Measurements from ENCODE around the gene PNLIP. TPM values are rescaled to one million over a fixed set of nuclear protein-coding genes. Genes with fewer than 3 reads are reported as not detected.

Gene PNLIP
- polyA plus RNA-seq, 2 of the 4 experiments (the other 2 are of a cell fraction): not detected

Small RNA genes lying within 50 kb of the gene (small RNA-seq; reads per million reads assigned to genes)
- 0 reads per million in 6 experiments for gene RNU6-1090P

Other genes with a start within 250 kb of the PNLIP start
- not detected in 2 replicates for gene CCDC172, start 221.5 kb upstream of the PNLIP start, polyA plus RNA-seq (2011; rRNA removed)
- gene CCDC172, start 221.5 kb upstream of the PNLIP start, polyA plus RNA-seq (2017; fragmentation: RNase III; extraction: RNeasy Plus Mini Kit Qiagen cat#74134 plus additional on column Dnase treatment): not detected in 3 replicates
- gene PNLIPRP3, start 118.1 kb upstream of the PNLIP start, polyA plus RNA-seq (2011; rRNA removed): not detected in 2 replicates
- gene PNLIPRP3, start 118.1 kb upstream of the PNLIP start, polyA plus RNA-seq (2017; fragmentation: RNase III; extraction: RNeasy Plus Mini Kit Qiagen cat#74134 plus additional on column Dnase treatment): not detected in 3 replicates
- gene PNLIPRP1, start 45.0 kb downstream of the PNLIP start, polyA plus RNA-seq (2011; rRNA removed): not detected in 2 replicates
- gene PNLIPRP1, start 45.0 kb downstream of the PNLIP start, polyA plus RNA-seq (2017; fragmentation: RNase III; extraction: RNeasy Plus Mini Kit Qiagen cat#74134 plus additional on column Dnase treatment): not detected in 3 replicates
- not detected in 2 replicates for gene PNLIPRP2, start 75.0 kb downstream of the PNLIP start, polyA plus RNA-seq (2011; rRNA removed)
- 0.09 to 0.10 TPM in 2 of 3 replicates, not detected in the other for gene PNLIPRP2, start 75.0 kb downstream of the PNLIP start, polyA plus RNA-seq (2017; fragmentation: RNase III; extraction: RNeasy Plus Mini Kit Qiagen cat#74134 plus additional on column Dnase treatment)
- gene HSPA12A, start 196.6 kb downstream of the PNLIP start, polyA plus RNA-seq (2011; rRNA removed): 17.0 and 17.4 TPM in 2 replicates
- 16.7 to 17.8 TPM (median 16.9 TPM) in 3 replicates for gene HSPA12A, start 196.6 kb downstream of the PNLIP start, polyA plus RNA-seq (2017; fragmentation: RNase III; extraction: RNeasy Plus Mini Kit Qiagen cat#74134 plus additional on column Dnase treatment)

All from A549 (cell line).